ENCODE results near the gene SPINK5.
"Not testable (repeated sequence)": the region's sequence is repeated elsewhere in the genome, so short reads cannot be mapped to it uniquely, and the experiment has no call there.

The SPINK5 gene

DNA sequence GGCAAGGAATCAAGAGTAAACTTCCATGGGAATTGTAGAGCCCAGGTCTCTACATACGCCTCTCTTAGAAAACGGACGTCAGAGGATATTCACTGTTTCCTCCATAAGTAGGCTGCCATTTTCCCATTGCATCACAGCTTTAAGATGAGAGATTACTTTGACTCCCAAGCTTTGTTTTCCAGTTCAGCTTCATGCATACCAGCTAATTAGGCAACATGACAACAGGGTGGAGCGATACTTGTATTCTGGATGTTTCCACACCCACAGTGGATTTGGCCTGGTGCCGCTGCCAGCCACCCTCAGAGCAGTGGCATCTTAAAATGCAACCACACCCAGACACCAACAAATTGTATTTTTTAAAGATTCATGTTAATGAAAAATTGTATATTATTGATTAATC is 20.9 kb upstream of the SPINK5 start:
- Histone ChIP-seq H3K27ac (ENCODE audit: low read depth, low read length) (no peak overlapping the region), H3K79me2 (ENCODE audit: control insufficient read depth, low read length) (no peaks in the 10 kb centered on the region), H3K9me3 (ENCODE audit: control insufficient read depth, insufficient read depth, low read length) (no peaks in the 10 kb centered on the region), H3K27me3 (ENCODE audit: control insufficient read depth, low read length) (no peaks in the 10 kb centered on the region), H3F3A (ENCODE audit: control insufficient read depth, insufficient read depth) (no peaks in the 10 kb centered on the region), H3K4me3 (ENCODE audit: low read length) (no peak overlapping the region), H3K9me2 (replicated peaks; ENCODE audit: control insufficient read depth, low read length) (no peaks in the 10 kb centered on the region), H4K20me1 (ENCODE audit: control insufficient read depth, insufficient read depth, low read depth, low read length) (no peaks in the 10 kb centered on the region), H3K4me2 (ENCODE audit: low read length) (no peak overlapping the region), H3K4me1 (ENCODE audit: control insufficient read depth, low read length) (no peaks in the 10 kb centered on the region), H3K36me3 (ENCODE audit: control insufficient read depth, low read length) (no peaks in the 10 kb centered on the region)
- TF ChIP-seq EZH2phosphoT487 (IDR thresholded peaks at IDR 0.05; ENCODE audit: borderline replicate concordance, low read length) = no peak
- TF ChIP-seq, protein P1, sequence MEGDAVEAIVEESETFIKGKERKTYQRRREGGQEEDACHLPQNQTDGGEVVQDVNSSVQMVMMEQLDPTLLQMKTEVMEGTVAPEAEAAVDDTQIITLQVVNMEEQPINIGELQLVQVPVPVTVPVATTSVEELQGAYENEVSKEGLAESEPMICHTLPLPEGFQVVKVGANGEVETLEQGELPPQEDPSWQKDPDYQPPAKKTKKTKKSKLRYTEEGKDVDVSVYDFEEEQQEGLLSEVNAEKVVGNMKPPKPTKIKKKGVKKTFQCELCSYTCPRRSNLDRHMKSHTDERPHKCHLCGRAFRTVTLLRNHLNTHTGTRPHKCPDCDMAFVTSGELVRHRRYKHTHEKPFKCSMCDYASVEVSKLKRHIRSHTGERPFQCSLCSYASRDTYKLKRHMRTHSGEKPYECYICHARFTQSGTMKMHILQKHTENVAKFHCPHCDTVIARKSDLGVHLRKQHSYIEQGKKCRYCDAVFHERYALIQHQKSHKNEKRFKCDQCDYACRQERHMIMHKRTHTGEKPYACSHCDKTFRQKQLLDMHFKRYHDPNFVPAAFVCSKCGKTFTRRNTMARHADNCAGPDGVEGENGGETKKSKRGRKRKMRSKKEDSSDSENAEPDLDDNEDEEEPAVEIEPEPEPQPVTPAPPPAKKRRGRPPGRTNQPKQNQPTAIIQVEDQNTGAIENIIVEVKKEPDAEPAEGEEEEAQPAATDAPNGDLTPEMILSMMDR (IDR thresholded peaks at IDR 0.05; ENCODE audit: low read depth, low read length, poor library complexity, severe bottlenecking) = no peak

DNA sequence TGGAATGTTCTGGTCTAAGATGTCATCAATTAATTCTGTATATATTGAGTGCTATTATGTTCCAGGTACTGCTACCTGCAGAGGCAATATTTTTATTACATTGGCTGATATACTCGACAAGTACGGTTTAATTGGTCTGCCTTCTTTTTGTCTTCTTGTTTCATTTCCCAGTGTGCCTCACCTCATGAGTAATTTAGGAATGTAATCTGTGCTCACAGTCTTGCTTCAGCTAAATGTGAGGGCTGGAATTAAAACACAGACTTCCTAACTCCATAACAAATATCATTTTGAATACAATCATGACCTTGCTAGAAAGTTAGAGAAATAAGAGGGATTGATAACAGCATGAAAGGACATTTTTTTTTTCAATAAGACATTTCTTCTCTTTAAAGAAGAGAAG is 20.1 kb upstream of the SPINK5 start:
- Histone ChIP-seq H4K20me1 (ENCODE audit: control insufficient read depth, insufficient read depth, low read depth, low read length) (no peaks in the 10 kb centered on the region), H3K4me2 (ENCODE audit: low read length) (no peak overlapping the region), H3K36me3 (ENCODE audit: control insufficient read depth, low read length) (no peaks in the 10 kb centered on the region), H3K27me3 (ENCODE audit: control insufficient read depth, low read length) (no peaks in the 10 kb centered on the region), H3K9me2 (replicated peaks; ENCODE audit: control insufficient read depth, low read length) (no peaks in the 10 kb centered on the region), H3K79me2 (ENCODE audit: control insufficient read depth, low read length) (no peaks in the 10 kb centered on the region), H3K27ac (ENCODE audit: low read depth, low read length) (no peak overlapping the region), H3F3A (ENCODE audit: control insufficient read depth, insufficient read depth) (no peaks in the 10 kb centered on the region), H3K9me3 (ENCODE audit: control insufficient read depth, insufficient read depth, low read length) (no peaks in the 10 kb centered on the region), H3K4me1 (ENCODE audit: control insufficient read depth, low read length) (no peaks in the 10 kb centered on the region), H3K4me3 (ENCODE audit: low read length) (no peak overlapping the region)
- TF ChIP-seq, protein P1 (IDR thresholded peaks at IDR 0.05; ENCODE audit: low read depth, low read length, poor library complexity, severe bottlenecking) = no peak
- TF ChIP-seq EZH2phosphoT487 (IDR thresholded peaks at IDR 0.05; ENCODE audit: borderline replicate concordance, low read length) = no peak

DNA sequence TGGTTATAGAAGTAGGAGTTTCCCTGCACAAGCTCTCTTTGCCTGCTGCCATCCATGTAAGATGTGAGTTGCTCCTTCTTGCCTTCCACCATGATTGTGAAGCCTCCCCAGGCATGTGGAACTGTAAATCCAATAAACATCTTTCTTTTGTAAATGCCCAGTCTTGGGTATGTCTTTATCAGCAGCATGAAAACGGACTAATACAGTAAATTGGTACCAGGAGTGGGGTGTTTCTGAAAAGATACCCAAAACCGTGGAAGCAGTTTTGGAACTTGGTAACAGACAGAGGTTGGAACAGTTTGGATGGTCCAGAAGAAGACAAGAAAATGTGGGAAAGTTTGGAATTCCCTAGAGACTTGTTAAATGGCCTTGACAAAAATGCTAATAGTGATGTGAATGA is 8.6 kb upstream of the SPINK5 start:
- H3K79me2 ChIP-seq (ENCODE audit: control insufficient read depth, low read length); H3K27me3 ChIP-seq (ENCODE audit: control insufficient read depth, low read length); H3K4me3 ChIP-seq (ENCODE audit: low read length); H3K4me1 ChIP-seq (ENCODE audit: control insufficient read depth, low read length); H3F3A ChIP-seq (ENCODE audit: control insufficient read depth, insufficient read depth); H3K9me2 ChIP-seq (replicated peaks; ENCODE audit: control insufficient read depth, low read length); H4K20me1 ChIP-seq (ENCODE audit: control insufficient read depth, insufficient read depth, low read depth, low read length); H3K36me3 ChIP-seq (ENCODE audit: control insufficient read depth, low read length); H3K27ac ChIP-seq (ENCODE audit: low read depth, low read length); H3K4me2 ChIP-seq (ENCODE audit: low read length): not testable (repeated sequence)
- H3K9me3 ChIP-seq (ENCODE audit: control insufficient read depth, insufficient read depth, low read length) = peaks cover 11% of the 10 kb centered on the region; the same call in 1 of the 2 replicates

DNA sequence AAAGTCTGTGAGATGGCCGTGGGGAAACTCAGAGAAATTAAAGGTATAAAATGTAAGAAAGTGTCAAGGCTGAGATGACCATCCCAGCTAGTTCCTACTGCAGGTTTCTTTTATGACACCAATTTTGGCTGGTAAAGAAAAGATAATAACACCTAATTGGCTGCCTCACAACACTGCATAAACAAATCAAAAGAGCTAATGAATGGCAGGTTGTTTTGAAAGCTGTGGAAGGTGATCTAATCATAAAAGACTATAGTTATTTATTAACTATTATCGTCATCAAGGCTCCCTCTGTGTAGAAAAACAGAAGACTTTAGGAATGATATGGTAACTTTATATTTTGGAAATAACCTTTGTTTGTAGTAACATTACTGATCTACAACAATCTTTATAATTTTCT is 3.5 kb upstream of the SPINK5 start:
- Histone ChIP-seq H4K20me1 (ENCODE audit: control insufficient read depth, insufficient read depth, low read depth, low read length) (no peaks in the 10 kb centered on the region), H3K9me2 (replicated peaks; ENCODE audit: control insufficient read depth, low read length) (no peaks in the 10 kb centered on the region), H3K27ac (ENCODE audit: low read depth, low read length) (no peak overlapping the region), H3K4me2 (ENCODE audit: low read length) (no peak overlapping the region), H3K79me2 (ENCODE audit: control insufficient read depth, low read length) (no peaks in the 10 kb centered on the region), H3K9me3 (ENCODE audit: control insufficient read depth, insufficient read depth, low read length) (peaks cover under 1% of the 10 kb centered on the region; the same call in 1 of the 2 replicates), H3K4me3 (ENCODE audit: low read length) (no peak overlapping the region), H3K27me3 (ENCODE audit: control insufficient read depth, low read length) (no peaks in the 10 kb centered on the region; the same call in 1 of the 2 replicates), H3F3A (ENCODE audit: control insufficient read depth, insufficient read depth) (no peaks in the 10 kb centered on the region), H3K4me1 (ENCODE audit: control insufficient read depth, low read length) (no peaks in the 10 kb centered on the region), H3K36me3 (ENCODE audit: control insufficient read depth, low read length) (no peaks in the 10 kb centered on the region)
- TF ChIP-seq EZH2phosphoT487 (IDR thresholded peaks at IDR 0.05; ENCODE audit: borderline replicate concordance, low read length) = no peak
- TF ChIP-seq, protein P1 (IDR thresholded peaks at IDR 0.05; ENCODE audit: low read depth, low read length, poor library complexity, severe bottlenecking) = no peak
